Mucosa of descending colon (tissue), 3 donors: ENCODE measurements around the gene MDFI. TPM values are rescaled to one million over a fixed set of nuclear protein-coding genes. Genes with fewer than 3 reads are reported as not detected.

Source experiments
- ATAC-seq: fragments of 200-7000 bp; cut with Tn5 transposase; one replicate; pipeline ENCODE4 v1.9.1; 2020; ENCODE audit warnings: mild to moderate bottlenecking, moderate library complexity
- DNase-seq, 3 donors: peaks; one replicate each; pipeline ENCODE4 v3.0.0-alpha.2; 2020
- H3K36me3 ChIP-seq: fragments of 200-600 bp; one replicate; pipeline ENCODE4 v1.8.0; 2021; ENCODE audit warnings: low read depth, mild to moderate bottlenecking
- H3K4me1 ChIP-seq: fragments of 200-600 bp; one replicate; pipeline ENCODE4 v1.8.0; 2021; ENCODE audit warnings: low read depth, mild to moderate bottlenecking
- H3K4me3 ChIP-seq: fragments of 200-600 bp; one replicate; pipeline ENCODE4 v1.8.0; 2021; ENCODE audit warnings: mild to moderate bottlenecking
- H3K9me3 ChIP-seq: fragments of 200-600 bp; one replicate; pipeline ENCODE4 v1.8.0; 2021; ENCODE audit warnings: mild to moderate bottlenecking
- CTCF ChIP-seq: fragments of 200-600 bp; IDR thresholded peaks from one replicate; pipeline ENCODE4 v1.8.0; 2022; ENCODE audit warnings: antibody characterized with exemption, mild to moderate bottlenecking
- intact Hi-C, 2 donors: fragments of 100-400 bp; cut with DNase I in 1 of 2; cut with micrococcal nuclease in 1 of 2; formaldehyde crosslinking; loops; one replicate each; pipeline versions ENCODE4 v1.11.0 to v1.11.1; 2022; cut with DNase I, micrococcal nuclease
- total RNA-seq, 3 donors: library from RNA; stranded (reverse); fragmentation: NEBNext Ultra II Directional in 2 of 3; extraction: Animal tissue kit (Norgen Biotek cat#: 25700) in 2 of 3; gene quantifications; one replicate each; pipeline versions ENCODE4 v1.2.1 to v1.2.4, GENCODE V29; 2021 to 2023
- donor health status: DM: no; HTN: no; CAD: no; lungs with moderate emphysema.
- donor health status: DM: no; HTN: no; CAD: no.
- donor health status: DM: no; HTN: yes; CAD: no.

MDFI gene
- total RNA-seq, 3 donors from 2014 or later: 0.96 to 2.2 (median 2.1) TPM

GRCh38 chr6:41655646-41656001, 17.4 kb downstream of the MDFI start:
- intact Hi-C loops: no loop called here
- ATAC-seq (no peak), DNase-seq (no peak)
- no peak for TF ChIP-seq CTCF
- H3K4me1 ChIP-seq: no peaks in the 10 kb centered on the region
- H3K36me3 ChIP-seq: no peaks in the 10 kb centered on the region
- no peaks in the 10 kb centered on the region for H3K9me3 ChIP-seq
- no peak overlapping the region for H3K4me3 ChIP-seq

- Histone ChIP-seq H3K9me3 (no peaks in the 10 kb centered on the region), H3K36me3 (no peaks in the 10 kb centered on the region), H3K4me3 (no peak overlapping the region), H3K4me1 (no peaks in the 10 kb centered on the region)
- DNase-seq (no peak), ATAC-seq (no peak)
- intact Hi-C loops: no loop called here
- TF ChIP-seq CTCF: no peak
Observed at GRCh38 chr6:41656002-41656691, 17.9 kb downstream of the MDFI start.

- Histone ChIP-seq H3K36me3 (no peaks in the 10 kb centered on the region), H3K4me3 (no peak overlapping the region), H3K9me3 (no peaks in the 10 kb centered on the region), H3K4me1 (no peaks in the 10 kb centered on the region)
- no peak for TF ChIP-seq CTCF
- no peak for DNase-seq
- intact Hi-C loops: no loop called here
- no peak for ATAC-seq
Observed at GRCh38 chr6:41657131-41658094, 19.1 kb downstream of the MDFI start.

- no peak overlapping the region for H3K4me3 ChIP-seq
- no peak for TF ChIP-seq CTCF
- no peaks in the 10 kb centered on the region for H3K9me3 ChIP-seq
- H3K4me1 ChIP-seq: no peaks in the 10 kb centered on the region
- DNase-seq (no peak), ATAC-seq (no peak)
- intact Hi-C loops: no loop called here
- no peaks in the 10 kb centered on the region for H3K36me3 ChIP-seq
Observed at GRCh38 chr6:41658636-41659035, 20.4 kb downstream of the MDFI start.

GRCh38 chr6:41659935-41660334, 21.7 kb downstream of the MDFI start:
- no peak for TF ChIP-seq CTCF
- H3K4me1 ChIP-seq: no peaks in the 10 kb centered on the region

More at GRCh38 chr6:41659935-41660334, 21.7 kb downstream of the MDFI start:
- H3K4me3 ChIP-seq: no peak overlapping the region
- ATAC-seq (no peak), DNase-seq (no peak)
- H3K9me3 ChIP-seq: no peaks in the 10 kb centered on the region
- intact Hi-C loops: no loop called here
- no peaks in the 10 kb centered on the region for H3K36me3 ChIP-seq
